Endodermal cell (in vitro differentiated cells): ENCODE data around the gene MIXL1. TPM values are rescaled to one million over a fixed set of nuclear protein-coding genes. Genes with fewer than 3 reads are reported as not detected.
"Not testable (repeated sequence)": the region's sequence is repeated elsewhere in the genome, so short reads cannot be mapped to it uniquely, and the experiment has no call there.

Experiments
- DNase-seq: peaks from one replicate; pipeline ENCODE4 v3.0.0-alpha.2; 2017
- H3K27ac ChIP-seq: 2 replicates; pipeline ENCODE4 v1.5.1; 2013; ENCODE audit warnings: mild to moderate bottlenecking, low read depth, low read length, moderate library complexity
- H3K27me3 ChIP-seq: 2 replicates; pipeline ENCODE4 v1.6.1; 2013; ENCODE audit warnings: mild to moderate bottlenecking, low read length, moderate library complexity; ENCODE audit not compliant: insufficient read depth, control insufficient read depth, poor library complexity, severe bottlenecking
- H3K36me3 ChIP-seq: 2 replicates; pipeline ENCODE4 v1.7.0; 2013; ENCODE audit warnings: mild to moderate bottlenecking, low read length, moderate library complexity; ENCODE audit not compliant: control insufficient read depth, insufficient read depth
- H3K4me1 ChIP-seq: one replicate; pipeline ENCODE4 v1.7.0; 2013; ENCODE audit warnings: low read length; ENCODE audit not compliant: control insufficient read depth, insufficient read depth
- H3K4me3 ChIP-seq: 2 replicates; pipeline ENCODE4 v1.5.1; 2013; ENCODE audit warnings: mild to moderate bottlenecking, low read length, moderate library complexity
- H3K9ac ChIP-seq: 2 replicates; pipeline ENCODE4 v1.6.1; 2013; ENCODE audit warnings: mild to moderate bottlenecking, low read length, moderate library complexity; ENCODE audit not compliant: poor library complexity, severe bottlenecking; ENCODE audit errors: extremely low read depth
- H3K9me3 ChIP-seq: 2 replicates; pipeline ENCODE4 v1.6.1; 2013; ENCODE audit warnings: mild to moderate bottlenecking, low read length, moderate library complexity; ENCODE audit not compliant: control insufficient read depth
- H3K27ac Mint-ChIP-seq: 2 replicates; pipeline ENCODE4 v1.8.0; 2020; ENCODE audit warnings: mixed read lengths
- H3K27me3 Mint-ChIP-seq: 2 replicates; pipeline ENCODE4 v1.8.0; 2021; ENCODE audit warnings: mild to moderate bottlenecking, mixed read lengths; ENCODE audit not compliant: insufficient read depth
- H3K36me3 Mint-ChIP-seq: 2 replicates; pipeline ENCODE4 v1.8.0; 2020; ENCODE audit warnings: low read depth, mixed read lengths
- H3K4me1 Mint-ChIP-seq: 2 replicates; pipeline ENCODE4 v1.8.0; 2020; ENCODE audit warnings: mixed read lengths
- H3K4me3 Mint-ChIP-seq: 2 replicates; pipeline ENCODE4 v1.8.0; 2020; ENCODE audit warnings: mild to moderate bottlenecking, moderate library complexity, mixed read lengths
- H3K9me3 Mint-ChIP-seq: 2 replicates; pipeline ENCODE4 v1.8.0; 2020; ENCODE audit warnings: mild to moderate bottlenecking, mixed read lengths
- WGBS, 2 experiments: methylation state at CpG; one replicate each; pipeline versions ENCODE4 v1.1.5 to v1.1.7; 2013; ENCODE audit warnings: missing lambda C conversion rate in 2 of 2, mixed read lengths in 1 of 2; ENCODE audit not compliant: insufficient coverage in 1 of 2, insufficient read length in 1 of 2; 5-methylcytosine and 5-hydroxymethylcytosine counted together
- total RNA-seq, 2 donors: library from RNA; stranded (reverse); fragmentation: NEBNext Ultra II Directional in 1 of 2; extraction: Animal tissue kit (Norgen Biotek cat#: 25700) in 1 of 2; gene quantifications; 2 replicates in 1 of 2; 3 replicates in 1 of 2; pipeline ENCODE4 v1.2.1, GENCODE V29; 2021
- TF ChIP-seq, protein P1 (sequence below): fragments of 200-600 bp; sonication (generic); conservative IDR thresholded peaks from 2 replicates; pipeline ENCODE4 v1.5.0; 2021; ENCODE audit warnings: antibody characterized with exemption, mild to moderate bottlenecking

The MIXL1 gene
- total RNA-seq, 2 donors from 2014 or later: 16.8 to 86.3 TPM

- Histone ChIP-seq H3K27me3 (no peaks in the 10 kb centered on the region), H3K36me3 (peaks cover 22% of the 10 kb centered on the region), H3K27ac (no peak overlapping the region), H3K9ac (no peak overlapping the region), H3K9me3 (no peaks in the 10 kb centered on the region), H3K4me1 (no peaks in the 10 kb centered on the region), H3K4me3 (no peak overlapping the region)
- no peak overlapping the region for H3K4me3 Mint-ChIP-seq
- 100% methylated on average over 1 of the region's 1 CpG for WGBS, 2 experiments
- no peak overlapping the region for H3K27ac Mint-ChIP-seq
- H3K36me3 Mint-ChIP-seq: peaks cover 39% of the 10 kb centered on the region
- no peaks in the 10 kb centered on the region for H3K27me3 Mint-ChIP-seq
- no peak for DNase-seq
- TF ChIP-seq, protein P1, sequence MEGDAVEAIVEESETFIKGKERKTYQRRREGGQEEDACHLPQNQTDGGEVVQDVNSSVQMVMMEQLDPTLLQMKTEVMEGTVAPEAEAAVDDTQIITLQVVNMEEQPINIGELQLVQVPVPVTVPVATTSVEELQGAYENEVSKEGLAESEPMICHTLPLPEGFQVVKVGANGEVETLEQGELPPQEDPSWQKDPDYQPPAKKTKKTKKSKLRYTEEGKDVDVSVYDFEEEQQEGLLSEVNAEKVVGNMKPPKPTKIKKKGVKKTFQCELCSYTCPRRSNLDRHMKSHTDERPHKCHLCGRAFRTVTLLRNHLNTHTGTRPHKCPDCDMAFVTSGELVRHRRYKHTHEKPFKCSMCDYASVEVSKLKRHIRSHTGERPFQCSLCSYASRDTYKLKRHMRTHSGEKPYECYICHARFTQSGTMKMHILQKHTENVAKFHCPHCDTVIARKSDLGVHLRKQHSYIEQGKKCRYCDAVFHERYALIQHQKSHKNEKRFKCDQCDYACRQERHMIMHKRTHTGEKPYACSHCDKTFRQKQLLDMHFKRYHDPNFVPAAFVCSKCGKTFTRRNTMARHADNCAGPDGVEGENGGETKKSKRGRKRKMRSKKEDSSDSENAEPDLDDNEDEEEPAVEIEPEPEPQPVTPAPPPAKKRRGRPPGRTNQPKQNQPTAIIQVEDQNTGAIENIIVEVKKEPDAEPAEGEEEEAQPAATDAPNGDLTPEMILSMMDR: no peak
- H3K4me1 Mint-ChIP-seq: no peaks in the 10 kb centered on the region
- no peaks in the 10 kb centered on the region for H3K9me3 Mint-ChIP-seq
Observed at GRCh38 chr1:226250511-226250910, 27.0 kb downstream of the MIXL1 start.

- H3K36me3 ChIP-seq: peaks cover 18% of the 10 kb centered on the region
- H3K9me3 Mint-ChIP-seq, H3K9ac ChIP-seq, H3K27me3 Mint-ChIP-seq, H3K27me3 ChIP-seq, H3K27ac Mint-ChIP-seq, H3K4me3 Mint-ChIP-seq, H3K9me3 ChIP-seq, H3K4me1 ChIP-seq, H3K4me1 Mint-ChIP-seq, H3K27ac ChIP-seq, DNase-seq, H3K4me3 ChIP-seq: not testable (repeated sequence)
- peaks cover 34% of the 10 kb centered on the region for H3K36me3 Mint-ChIP-seq
- 97 to 98% methylated on average over 5 to 7 of the region's 7 CpGs for WGBS, 2 experiments
Observed at GRCh38 chr1:226252841-226253240, 29.4 kb downstream of the MIXL1 start.

DNA sequence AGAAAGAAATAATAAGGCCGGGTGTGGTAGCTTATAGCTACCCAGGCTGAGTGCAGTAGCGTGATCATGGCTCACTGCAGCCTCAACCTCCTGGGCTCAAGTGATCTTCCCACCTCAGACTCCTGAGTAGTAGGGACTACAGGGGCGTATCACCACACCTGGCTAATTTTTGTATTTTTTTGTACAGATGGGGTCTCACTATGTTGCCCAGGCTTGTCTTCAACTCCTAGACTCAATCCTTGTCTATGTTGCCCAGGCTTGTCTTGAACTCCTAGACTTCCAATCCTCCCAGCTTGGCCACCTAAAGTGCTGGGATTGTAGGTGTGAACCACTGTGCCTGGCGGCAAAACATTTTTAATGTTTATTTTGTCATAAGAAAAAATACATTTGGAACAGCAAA, 30.5 kb downstream of the MIXL1 start:
- peaks cover 33% of the 10 kb centered on the region for H3K36me3 Mint-ChIP-seq
- peaks cover 2% of the 10 kb centered on the region for H3K9me3 Mint-ChIP-seq
- no peaks in the 10 kb centered on the region for H3K4me1 Mint-ChIP-seq
- TF ChIP-seq, protein P1: no peak
- DNase-seq: no peak
- Histone ChIP-seq H3K9ac (no peak overlapping the region), H3K9me3 (peaks cover 1% of the 10 kb centered on the region), H3K36me3 (peaks cover 13% of the 10 kb centered on the region), H3K4me1 (no peaks in the 10 kb centered on the region), H3K27ac (no peak overlapping the region), H3K4me3 (no peak overlapping the region), H3K27me3 (no peaks in the 10 kb centered on the region)
- H3K4me3 Mint-ChIP-seq: no peak overlapping the region
- H3K27ac Mint-ChIP-seq: no peak overlapping the region
- WGBS, 2 experiments: 92 to 100% methylated on average over 3 to 4 of the region's 4 CpGs
- H3K27me3 Mint-ChIP-seq: no peaks in the 10 kb centered on the region

DNA sequence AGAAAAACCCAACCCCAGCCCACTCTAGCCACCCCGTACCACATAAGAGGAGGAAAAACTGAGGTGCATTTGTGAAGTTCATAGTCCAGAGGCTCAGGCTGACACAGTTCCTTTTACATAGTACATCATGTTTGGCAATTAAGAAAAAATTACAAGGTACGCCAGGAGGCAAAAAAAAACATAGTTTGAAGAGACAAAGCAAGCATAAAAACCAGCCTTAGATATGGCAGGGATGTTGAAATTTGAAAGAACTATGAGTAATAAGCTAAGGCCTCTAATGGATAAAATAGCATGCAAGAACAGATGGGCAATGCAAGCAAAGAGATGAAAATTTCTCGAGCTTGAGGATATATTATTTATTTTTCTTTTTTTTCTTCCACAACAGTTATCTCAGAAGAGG, 31.9 kb downstream of the MIXL1 start:
- Histone ChIP-seq H3K27me3 (no peaks in the 10 kb centered on the region), H3K27ac (no peak overlapping the region), H3K4me3 (no peak overlapping the region), H3K9ac (no peak overlapping the region), H3K9me3 (peaks cover 14% of the 10 kb centered on the region), H3K36me3 (peaks cover 15% of the 10 kb centered on the region), H3K4me1 (no peaks in the 10 kb centered on the region)
- 98 to 100% methylated on average over 1 to 2 of the region's 3 CpGs for WGBS, 2 experiments
- Mint-ChIP-seq H3K36me3 (peaks cover 40% of the 10 kb centered on the region), H3K27me3 (no peaks in the 10 kb centered on the region), H3K9me3 (peaks cover 14% of the 10 kb centered on the region), H3K4me1 (no peaks in the 10 kb centered on the region), H3K27ac (no peak overlapping the region), H3K4me3 (no peak overlapping the region)
- no peak for DNase-seq
- TF ChIP-seq, protein P1: no peak
